Transverse colon (tissue), 4 donors: Measurements from ENCODE around the gene CD82. TPM values are rescaled to one million over a fixed set of nuclear protein-coding genes. Genes with fewer than 3 reads are reported as not detected.
A peak's percentile ranks its signal among the peaks of the same experiment; 100 is the strongest.

Experiments used
- DNase-seq: peaks from one replicate; pipeline ENCODE4 v3.0.0-alpha.2; 2019
- H3K27ac ChIP-seq, 4 donors: fragments of 200-600 bp; sonication (generic); 2 replicates each; pipeline ENCODE4 v1.5.1; 2016 to 2018; ENCODE audit warnings: inconsistent platforms in 4 of 4
- H3K27me3 ChIP-seq: fragments of 200-600 bp; sonication (generic); 2 replicates; pipeline ENCODE4 v1.5.1; 2017; ENCODE audit warnings: inconsistent platforms
- H3K36me3 ChIP-seq, 4 donors: fragments of 200-600 bp; sonication (generic); 2 replicates each; pipeline ENCODE4 v1.5.1; 2017 to 2019; ENCODE audit warnings: inconsistent platforms in 4 of 4
- H3K4me1 ChIP-seq, 4 donors: fragments of 200-600 bp; sonication (generic); 2 replicates each; pipeline ENCODE4 v1.5.1; 2017 to 2020; ENCODE audit warnings: inconsistent platforms in 4 of 4
- H3K4me3 ChIP-seq, 4 donors: fragments of 200-600 bp; sonication (generic); 1 replicate in 1 of 4; 2 replicates in 3 of 4; pipeline versions ENCODE4 v1.5.1 to v1.6.1; 2017 to 2019; ENCODE audit warnings: inconsistent platforms in 4 of 4
- H3K9me3 ChIP-seq, 2 donors: fragments of 200-600 bp; sonication (generic); 2 replicates each; pipeline ENCODE4 v1.5.1; 2017 to 2019; ENCODE audit warnings: inconsistent platforms in 2 of 2
- CTCF ChIP-seq, 5 experiments: fragments of 200-600 bp in 3 of 5; fragments of 450-650 bp in 2 of 5; sonication (generic) in 3 of 5; IDR thresholded peaks; 1 replicate in 2 of 5; 2 replicates in 3 of 5; pipeline ENCODE4 v1.5.1; 2016 to 2017; ENCODE audit warnings: antibody characterized with exemption in 5 of 5, inconsistent platforms in 3 of 5, mild to moderate bottlenecking in 2 of 5, moderate library complexity in 1 of 5
- EP300 ChIP-seq: sonication (generic); formaldehyde crosslinking; IDR thresholded peaks from one replicate; pipeline ENCODE4 v1.6.1; 2017; ENCODE audit warnings: antibody characterized with exemption, low read depth
- POLR2A ChIP-seq: fragments of 450-650 bp; IDR thresholded peaks from one replicate; pipeline ENCODE4 v1.6.1; 2016; ENCODE audit warnings: antibody characterized with exemption, mild to moderate bottlenecking, moderate library complexity
- POLR2AphosphoS5 ChIP-seq, 3 donors: sonication (generic); formaldehyde crosslinking; IDR thresholded peaks; one replicate each; pipeline ENCODE4 v1.6.1; 2016; ENCODE audit warnings: antibody characterized with exemption in 3 of 3
- WGBS, 2 donors: methylation state at CpG; one replicate each; pipeline ENCODE4 v1.1.5; 2018; ENCODE audit warnings: low coverage in 1 of 2; 5-methylcytosine and 5-hydroxymethylcytosine counted together
- in situ Hi-C, 4 donors: fragments of 200-750 bp; cut with MboI; loops; one replicate each; pipeline versions ENCODE4 v1.15.0 to v1.15.1; 2017; ENCODE audit warnings: low sequenced_read_pairs in 3 of 4, low pct_ligation_motif_present in 1 of 4, low pct_unique_long_range_greater_than_20kb in 1 of 4
- intact Hi-C: fragments of 100-400 bp; cut with DNase I; formaldehyde crosslinking; loops from one replicate; pipeline ENCODE4 v1.15.1; 2023; ENCODE audit warnings: low total_unique reads
- total RNA-seq, 4 donors: library from RNA; depleted of rRNA; stranded (reverse); fragments of >200 nt; gene quantifications; one replicate each; pipeline ENCODE4 v1.1.0, GENCODE V29; 2016

The CD82 gene
- total RNA-seq, 4 donors from 2014 or later, result 7.9 to 23.1 (median 14.0) TPM

DNA sequence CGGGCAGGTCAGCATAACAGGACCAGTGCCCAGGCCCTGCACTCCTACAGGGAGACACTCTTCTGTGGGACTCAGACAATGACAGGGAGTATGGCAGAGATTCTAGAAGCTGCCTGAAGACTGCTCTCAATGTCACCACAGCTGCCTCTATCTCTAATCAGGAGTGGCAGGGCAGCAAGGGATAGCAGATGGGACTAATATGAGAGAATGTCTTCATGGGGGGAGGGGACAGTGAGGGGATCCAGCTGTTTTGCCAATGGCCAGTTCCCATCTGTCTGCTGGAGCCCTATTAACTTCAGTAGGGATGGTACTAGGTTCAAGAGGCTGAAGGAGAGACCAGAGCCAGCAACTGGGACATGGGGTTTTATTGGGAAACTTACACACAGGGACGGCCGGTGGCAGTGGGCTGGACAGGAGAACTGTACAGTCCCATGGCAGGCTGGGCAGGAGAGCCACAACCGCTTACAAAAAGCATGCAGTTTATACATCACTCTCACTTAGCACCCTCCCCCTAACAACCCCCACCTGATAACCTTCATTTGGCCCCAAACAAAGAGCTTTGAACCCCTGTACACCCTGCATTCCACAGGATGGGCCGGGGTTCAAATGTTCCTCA lies 2.5 kb upstream of the CD82 start:
- Histone ChIP-seq H3K36me3 (no peaks in the 10 kb centered on the region), H3K27me3 (no peaks in the 10 kb centered on the region), H3K27ac (no peak overlapping the region), H3K4me3 (no peak overlapping the region), H3K4me1 (peaks cover 6 to 40% (median 32%) of the 10 kb centered on the region in 4 donors), H3K9me3 (no peaks in the 10 kb centered on the region)
- TF ChIP-seq POLR2AphosphoS5 (IDR thresholded peaks at IDR 0.05) (no peak), CTCF (IDR thresholded peaks at IDR 0.05) (no peak), EP300 (no peak), POLR2A (no peak)
- intact Hi-C loops (no loop called here), in situ Hi-C loops (loop anchor here in 1 of 4 donors (25.0 kb wide), 1 partner anchor 524 kb away; no protein-coding TSS in a partner anchor)
- 90 to 94% methylated on average over 2 to 5 of the region's 5 CpGs for WGBS, 2 donors
- DNase-seq, result no peak

DNA sequence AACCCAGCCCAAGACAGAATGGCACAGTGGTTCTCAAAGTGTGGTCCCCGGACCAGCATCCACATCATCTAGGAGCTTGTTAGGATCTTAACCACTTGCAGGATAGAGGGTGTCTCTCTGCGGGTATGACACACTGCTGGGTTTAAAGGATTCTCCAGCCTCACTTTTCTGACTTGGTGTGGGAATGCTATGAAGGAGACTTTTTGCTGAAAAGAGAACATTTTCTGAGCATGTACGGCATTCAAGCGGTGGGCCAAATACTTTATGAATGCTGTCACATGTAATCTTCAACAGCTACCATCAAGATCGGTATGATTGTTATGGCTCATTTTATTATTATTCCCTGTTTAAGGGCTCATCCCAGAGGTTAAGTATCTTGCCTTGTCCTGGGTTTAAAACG lies 1.8 kb upstream of the CD82 start:
- Histone ChIP-seq H3K27ac (peak overlapping the region; percentile 92 to 96 (median 94)), H3K4me1 (peaks cover 14 to 48% (median 39%) of the 10 kb centered on the region in 4 donors), H3K9me3 (no peaks in the 10 kb centered on the region), H3K36me3 (no peaks in the 10 kb centered on the region), H3K27me3 (no peaks in the 10 kb centered on the region), H3K4me3 (no peak overlapping the region)
- TF ChIP-seq POLR2AphosphoS5 (IDR thresholded peaks at IDR 0.05), result no peak
- 70 to 74% methylated on average over 2 to 6 of the region's 6 CpGs for WGBS, 2 donors
- in situ Hi-C loops (loop anchor here in 1 of 4 donors (25.0 kb wide), 1 partner anchor 524 kb away; no protein-coding TSS in a partner anchor), intact Hi-C loops (no loop called here)
- DNase-seq, result no peak

DNA sequence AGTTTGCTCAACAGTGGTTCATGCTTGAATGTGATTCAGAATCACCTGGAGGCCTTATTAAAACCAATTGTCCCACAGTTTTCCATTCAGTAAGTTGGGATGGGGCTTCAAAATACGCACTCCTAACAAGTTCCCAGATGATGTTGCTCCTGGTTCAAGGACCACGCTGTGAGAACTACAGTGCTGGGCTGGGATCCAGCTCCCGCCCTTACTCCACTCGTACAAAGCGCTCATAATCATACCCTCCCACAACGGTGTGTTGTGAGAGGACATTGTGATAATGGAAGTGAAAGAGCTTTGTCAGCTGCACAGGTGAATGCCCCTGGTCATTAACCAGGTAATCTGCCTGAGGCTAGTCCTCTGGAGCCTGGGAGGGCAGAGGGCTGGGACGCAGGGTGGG lies 1.3 kb upstream of the CD82 start:
- TF ChIP-seq CTCF (IDR thresholded peaks at IDR 0.05) (no peak), POLR2A (no peak), POLR2AphosphoS5 (IDR thresholded peaks at IDR 0.05) (no peak), EP300 (no peak)
- WGBS, 2 donors, result 27 to 80% methylated on average over 1 to 7 of the region's 7 CpGs
- Histone ChIP-seq H3K9me3 (no peaks in the 10 kb centered on the region), H3K4me3 (peak overlapping the region in 2 of 4 donors; percentile 46 to 61), H3K4me1 (peaks cover 15 to 51% (median 43%) of the 10 kb centered on the region in 4 donors), H3K36me3 (no peaks in the 10 kb centered on the region), H3K27ac (peak overlapping the region; percentile 92 to 96 (median 94)), H3K27me3 (no peaks in the 10 kb centered on the region)
- in situ Hi-C loops, result loop anchor here in 1 of 4 donors (25.0 kb wide), 1 partner anchor 523 kb away; no protein-coding TSS in a partner anchor
- intact Hi-C loops, result no loop called here
- DNase-seq, result peak; percentile 52

DNA sequence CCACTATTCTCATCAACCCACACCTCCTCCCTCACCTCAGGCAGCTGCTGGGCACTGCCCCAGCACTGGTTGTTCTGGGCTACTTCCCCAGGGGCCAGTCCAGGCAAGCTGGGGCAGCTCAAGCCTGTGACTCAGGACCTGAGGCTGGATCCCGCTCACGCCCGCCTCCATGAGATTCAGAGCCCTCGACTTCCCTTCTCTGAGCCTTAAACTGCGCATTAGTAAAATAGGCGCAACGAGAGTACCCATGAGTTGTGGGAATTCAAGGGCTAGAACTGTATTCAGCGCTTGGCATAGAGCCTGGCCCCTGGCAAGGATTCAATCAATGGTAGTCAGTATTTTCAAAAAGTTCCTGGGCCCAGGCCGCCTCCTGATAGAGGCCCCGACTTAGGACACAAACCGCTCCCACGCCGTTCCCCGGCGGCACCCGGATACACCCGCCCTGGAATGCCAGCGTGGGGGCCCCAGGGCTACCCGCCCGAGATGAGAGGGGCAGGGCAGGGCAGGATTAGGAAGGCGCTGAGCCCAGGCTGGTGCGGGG lies 723 bp upstream of the CD82 start:
- in situ Hi-C loops, result loop anchor here in 1 of 4 donors (25.0 kb wide), 1 partner anchor 523 kb away; no protein-coding TSS in a partner anchor
- TF ChIP-seq POLR2AphosphoS5 (IDR thresholded peaks at IDR 0.05) (peak; percentile 21 to 56 (median 30)), CTCF (IDR thresholded peaks at IDR 0.05) (no peak), POLR2A (peak; percentile 45)
- intact Hi-C loops, result no loop called here

More for the DNA sequence above, 723 bp upstream of the CD82 start:
- H3K4me3 ChIP-seq, result peak overlapping the region; percentile 31 to 61 (median 46)
- H3K36me3 ChIP-seq, result no peaks in the 10 kb centered on the region
- H3K4me1 ChIP-seq, result peaks cover 15 to 51% (median 46%) of the 10 kb centered on the region in 4 donors
- DNase-seq, result peak; percentile 63
- peak overlapping the region; percentile 92 to 96 (median 94) for H3K27ac ChIP-seq
- WGBS, 2 donors, result 5% methylated on average over 17 of the region's 22 CpGs; no CpG with 5 or more reads in 1 of the 2 donors
- no peaks in the 10 kb centered on the region for H3K9me3 ChIP-seq
- H3K27me3 ChIP-seq, result no peaks in the 10 kb centered on the region
